ENCODE results near the gene LARP6. TPM values are rescaled to one million over a fixed set of nuclear protein-coding genes. Genes with fewer than 3 reads are reported as not detected.
A peak's percentile ranks its signal among the peaks of the same experiment; 100 is the strongest.

Gene LARP6
- total RNA-seq, 4 donors from 2014 or later, result 0.35 to 23.9 (median 6.0) TPM

GRCh38 chr15:70830615-70831014 lies 23.3 kb downstream of the LARP6 start:
- Histone ChIP-seq H3K27me3 (no peaks in the 10 kb centered on the region), H3K4me3 (no peak overlapping the region), H3K4me1 (no peaks in the 10 kb centered on the region), H3K27ac (no peak overlapping the region), H3K36me3 (no peaks in the 10 kb centered on the region), H3K9me3 (no peaks in the 10 kb centered on the region)
- no peak for DNase-seq
- TF ChIP-seq CTCF (IDR thresholded peaks at IDR 0.05) (no peak), POLR2A (IDR thresholded peaks at IDR 0.05) (no peak)

- no peak for DNase-seq
- no peaks in the 10 kb centered on the region for H3K9me3 ChIP-seq
- H3K27ac ChIP-seq, result no peak overlapping the region
- no peak for TF ChIP-seq CTCF (IDR thresholded peaks at IDR 0.05)
- TF ChIP-seq POLR2A (IDR thresholded peaks at IDR 0.05), result no peak
- H3K4me3 ChIP-seq, result no peak overlapping the region
- H3K27me3 ChIP-seq, result no peaks in the 10 kb centered on the region
- H3K4me1 ChIP-seq, result peaks cover 0 to 7% (median 0%) of the 10 kb centered on the region in 4 donors
- no peaks in the 10 kb centered on the region for H3K36me3 ChIP-seq
These were observed 24.4 kb downstream of the LARP6 start for GRCh38 chr15:70829371-70830166.

- no peak for DNase-seq
- Histone ChIP-seq H3K4me3 (no peak overlapping the region), H3K36me3 (no peaks in the 10 kb centered on the region), H3K27ac (no peak overlapping the region), H3K4me1 (peaks cover 0 to 7% (median 0%) of the 10 kb centered on the region in 4 donors), H3K9me3 (no peaks in the 10 kb centered on the region), H3K27me3 (no peaks in the 10 kb centered on the region)
- TF ChIP-seq CTCF (IDR thresholded peaks at IDR 0.05) (no peak), POLR2A (IDR thresholded peaks at IDR 0.05) (no peak)
These were observed 26.2 kb downstream of the LARP6 start for GRCh38 chr15:70827721-70828120.

GRCh38 chr15:70826634-70827033 lies 27.3 kb downstream of the LARP6 start:
- no peak overlapping the region for H3K27ac ChIP-seq

GRCh38 chr15:70825841-70826240 lies 28.1 kb downstream of the LARP6 start:
- no peak for DNase-seq
- no peak for TF ChIP-seq POLR2A (IDR thresholded peaks at IDR 0.05)
- TF ChIP-seq CTCF (IDR thresholded peaks at IDR 0.05), result no peak

More at GRCh38 chr15:70826634-70827033, 27.3 kb downstream of the LARP6 start:
- DNase-seq, result peak in 1 of 3 donors; percentile 50
- H3K27me3 ChIP-seq, result no peaks in the 10 kb centered on the region
- peaks cover 0 to 7% (median 0%) of the 10 kb centered on the region in 4 donors for H3K4me1 ChIP-seq
- H3K9me3 ChIP-seq, result no peaks in the 10 kb centered on the region
- H3K36me3 ChIP-seq, result no peaks in the 10 kb centered on the region
- TF ChIP-seq POLR2A (IDR thresholded peaks at IDR 0.05) (no peak), CTCF (IDR thresholded peaks at IDR 0.05) (no peak)
- H3K4me3 ChIP-seq, result no peak overlapping the region

More at GRCh38 chr15:70825841-70826240, 28.1 kb downstream of the LARP6 start:
- Histone ChIP-seq H3K4me1 (peaks cover 0 to 7% (median 0%) of the 10 kb centered on the region in 4 donors), H3K36me3 (no peaks in the 10 kb centered on the region), H3K27ac (no peak overlapping the region), H3K4me3 (no peak overlapping the region), H3K27me3 (no peaks in the 10 kb centered on the region), H3K9me3 (no peaks in the 10 kb centered on the region)
